Measurements from ENCODE around the gene TLNRD1. TPM values are rescaled to one million over a fixed set of nuclear protein-coding genes. Genes with fewer than 3 reads are reported as not detected.

Gene TLNRD1
- total RNA-seq, 1 donor from 2014 or later: 18.7 TPM

GRCh38 chr15:81050259-81050658, 49.5 kb downstream of the TLNRD1 start:
- H3K27me3 Mint-ChIP-seq (ENCODE audit: low read depth): no peaks in the 10 kb centered on the region
- peaks cover 3% of the 10 kb centered on the region for H3K9me3 Mint-ChIP-seq (ENCODE audit: low read depth)
- no peak overlapping the region for H3K4me3 Mint-ChIP-seq (ENCODE audit: unreplicated experiment)
- no peak overlapping the region for H3K27ac Mint-ChIP-seq (ENCODE audit: unreplicated experiment)
- DNase-seq (ENCODE audit: low spot score): no peak
- no peaks in the 10 kb centered on the region for H3K4me1 Mint-ChIP-seq (ENCODE audit: low read depth)
- no peaks in the 10 kb centered on the region for H3K36me3 Mint-ChIP-seq (ENCODE audit: low read depth)
- TF ChIP-seq CTCF (IDR thresholded peaks at IDR 0.05): no peak

- Mint-ChIP-seq H3K4me3 (ENCODE audit: unreplicated experiment) (no peak overlapping the region), H3K36me3 (ENCODE audit: low read depth) (no peaks in the 10 kb centered on the region), H3K9me3 (ENCODE audit: low read depth) (peaks cover 3% of the 10 kb centered on the region), H3K27ac (ENCODE audit: unreplicated experiment) (no peak overlapping the region), H3K27me3 (ENCODE audit: low read depth) (no peaks in the 10 kb centered on the region), H3K4me1 (ENCODE audit: low read depth) (no peaks in the 10 kb centered on the region)
- DNase-seq (ENCODE audit: low spot score): no peak
- TF ChIP-seq CTCF (IDR thresholded peaks at IDR 0.05): no peak
These were observed 50.1 kb downstream of the TLNRD1 start for GRCh38 chr15:81050805-81051204.

GRCh38 chr15:81052046-81052445, 51.3 kb downstream of the TLNRD1 start:
- H3K4me3 Mint-ChIP-seq (ENCODE audit: unreplicated experiment): no peak overlapping the region
- H3K27ac Mint-ChIP-seq (ENCODE audit: unreplicated experiment): no peak overlapping the region

GRCh38 chr15:81053621-81054020, 52.9 kb downstream of the TLNRD1 start:
- Mint-ChIP-seq H3K4me3 (ENCODE audit: unreplicated experiment) (no peak overlapping the region), H3K9me3 (ENCODE audit: low read depth) (no peaks in the 10 kb centered on the region), H3K4me1 (ENCODE audit: low read depth) (peaks cover 3% of the 10 kb centered on the region), H3K27me3 (ENCODE audit: low read depth) (no peaks in the 10 kb centered on the region), H3K27ac (ENCODE audit: unreplicated experiment) (no peak overlapping the region), H3K36me3 (ENCODE audit: low read depth) (no peaks in the 10 kb centered on the region)
- no peak for TF ChIP-seq CTCF (IDR thresholded peaks at IDR 0.05)
- DNase-seq (ENCODE audit: low spot score): no peak

More at GRCh38 chr15:81052046-81052445, 51.3 kb downstream of the TLNRD1 start:
- no peaks in the 10 kb centered on the region for H3K9me3 Mint-ChIP-seq (ENCODE audit: low read depth)
- H3K27me3 Mint-ChIP-seq (ENCODE audit: low read depth): no peaks in the 10 kb centered on the region
- H3K4me1 Mint-ChIP-seq (ENCODE audit: low read depth): peaks cover 3% of the 10 kb centered on the region
- no peak for DNase-seq (ENCODE audit: low spot score)
- no peaks in the 10 kb centered on the region for H3K36me3 Mint-ChIP-seq (ENCODE audit: low read depth)
- TF ChIP-seq CTCF (IDR thresholded peaks at IDR 0.05): no peak

- H3K9me3 Mint-ChIP-seq (ENCODE audit: low read depth): no peaks in the 10 kb centered on the region
- DNase-seq (ENCODE audit: low spot score): no peak
These were observed 53.5 kb downstream of the TLNRD1 start for GRCh38 chr15:81054236-81054635.

More at GRCh38 chr15:81054236-81054635, 53.5 kb downstream of the TLNRD1 start:
- no peak overlapping the region for H3K4me3 Mint-ChIP-seq (ENCODE audit: unreplicated experiment)
- TF ChIP-seq CTCF (IDR thresholded peaks at IDR 0.05): no peak
- H3K36me3 Mint-ChIP-seq (ENCODE audit: low read depth): no peaks in the 10 kb centered on the region
- H3K27me3 Mint-ChIP-seq (ENCODE audit: low read depth): no peaks in the 10 kb centered on the region
- no peak overlapping the region for H3K27ac Mint-ChIP-seq (ENCODE audit: unreplicated experiment)
- peaks cover 3% of the 10 kb centered on the region for H3K4me1 Mint-ChIP-seq (ENCODE audit: low read depth)

Small RNA genes lying within 50 kb of the gene (microRNA-seq; reads per million reads assigned to microRNA genes)
- gene MIR4514 (ENCODE audit: borderline number of aligned reads): not detected

Other genes with a start within 250 kb of the TLNRD1 start
- gene CEMIP, start 221.6 kb upstream of the TLNRD1 start, total RNA-seq: 138 to 146 TPM (median 143 TPM) in 3 replicates
- 23.5 to 26.5 TPM (median 23.8 TPM) in 3 replicates for gene MESD, start 11.1 kb upstream of the TLNRD1 start, total RNA-seq
- not detected in 3 replicates for gene CFAP161, start 133.3 kb downstream of the TLNRD1 start, total RNA-seq
- 1.1 to 2.5 TPM (median 2.0 TPM) in 3 replicates for gene IL16, start 196.0 kb downstream of the TLNRD1 start, total RNA-seq

All from chondrocyte (in vitro differentiated cells).